Mesendoderm (in vitro differentiated cells): ENCODE measurements around the gene FECH.

Source experiments
- DNase-seq: peaks from one replicate; pipeline ENCODE4 v3.0.0; 2013
- H2AK5ac ChIP-seq: 2 replicates; pipeline ENCODE4 v1.6.1; 2013; ENCODE audit warnings: low read length, inconsistent platforms
- H2BK120ac ChIP-seq: 2 replicates; pipeline ENCODE4 v1.6.1; 2013; ENCODE audit warnings: low read depth, mild to moderate bottlenecking, low read length, moderate library complexity, mixed read lengths
- H2BK15ac ChIP-seq: replicated peaks from 2 replicates; pipeline ENCODE4 v1.6.1; 2013; ENCODE audit warnings: low read depth, mild to moderate bottlenecking, moderate library complexity
- H2BK5ac ChIP-seq: 2 replicates; pipeline ENCODE4 v1.6.1; 2013; ENCODE audit warnings: low read length, inconsistent platforms
- H3K18ac ChIP-seq: 2 replicates; pipeline ENCODE4 v1.6.1; 2013; ENCODE audit warnings: mild to moderate bottlenecking, low read length, mixed read lengths
- H3K23ac ChIP-seq: one replicate; pipeline ENCODE4 v1.6.1; 2013; ENCODE audit warnings: low read length
- H3K27ac ChIP-seq: 2 replicates; pipeline ENCODE4 v1.5.1; 2013; ENCODE audit warnings: low read depth, mild to moderate bottlenecking, inconsistent platforms, low read length, moderate library complexity
- H3K27me3 ChIP-seq: 2 replicates; pipeline ENCODE4 v1.6.1; 2013; ENCODE audit warnings: low read length, control low read depth, mild to moderate bottlenecking, inconsistent platforms; ENCODE audit not compliant: insufficient read depth, poor library complexity
- H3K36me3 ChIP-seq: 2 replicates; pipeline ENCODE4 v1.6.1; 2013; ENCODE audit warnings: low read length, inconsistent platforms; ENCODE audit not compliant: control insufficient read depth, insufficient read depth
- H3K4ac ChIP-seq: one replicate; pipeline ENCODE4 v1.6.1; 2013; ENCODE audit warnings: low read depth, mild to moderate bottlenecking, low read length, moderate library complexity
- H3K4me1 ChIP-seq: 2 replicates; pipeline ENCODE4 v1.6.1; 2013; ENCODE audit warnings: low read depth, low read length, inconsistent platforms; ENCODE audit not compliant: control insufficient read depth
- H3K4me2 ChIP-seq: 2 replicates; pipeline ENCODE4 v1.6.1; 2013; ENCODE audit warnings: low read length
- H3K4me3 ChIP-seq: 2 replicates; pipeline ENCODE4 v1.5.1; 2013; ENCODE audit warnings: mild to moderate bottlenecking, low read length
- H3K56ac ChIP-seq: one replicate; pipeline ENCODE4 v1.6.1; 2013; ENCODE audit warnings: low read length
- H3K79me1 ChIP-seq: 2 replicates; pipeline ENCODE4 v1.6.1; 2013; ENCODE audit warnings: low read length, inconsistent platforms
- H3K79me2 ChIP-seq: 2 replicates; pipeline ENCODE4 v1.6.1; 2013; ENCODE audit warnings: mild to moderate bottlenecking, low read length; ENCODE audit not compliant: control insufficient read depth, insufficient read depth
- H3K9ac ChIP-seq: 2 replicates; pipeline ENCODE4 v1.6.1; 2013; ENCODE audit warnings: low read length, inconsistent platforms
- H4K5ac ChIP-seq: one replicate; pipeline ENCODE4 v1.6.1; 2013; ENCODE audit warnings: low read length
- H4K8ac ChIP-seq: one replicate; pipeline ENCODE4 v1.6.1; 2013; ENCODE audit warnings: low read depth, mild to moderate bottlenecking, control low read depth, low read length, moderate library complexity
- WGBS: extraction: QIAGEN DNeasy Blood & Tissue Kit; methylation state at CpG from one replicate; pipeline ENCODE4 v1.1.7; 2013; ENCODE audit warnings: low lambda C conversion rate, missing lambda C conversion rate; ENCODE audit not compliant: insufficient coverage; ENCODE audit errors: extremely low coverage; 5-methylcytosine and 5-hydroxymethylcytosine counted together

The FECH gene

DNA sequence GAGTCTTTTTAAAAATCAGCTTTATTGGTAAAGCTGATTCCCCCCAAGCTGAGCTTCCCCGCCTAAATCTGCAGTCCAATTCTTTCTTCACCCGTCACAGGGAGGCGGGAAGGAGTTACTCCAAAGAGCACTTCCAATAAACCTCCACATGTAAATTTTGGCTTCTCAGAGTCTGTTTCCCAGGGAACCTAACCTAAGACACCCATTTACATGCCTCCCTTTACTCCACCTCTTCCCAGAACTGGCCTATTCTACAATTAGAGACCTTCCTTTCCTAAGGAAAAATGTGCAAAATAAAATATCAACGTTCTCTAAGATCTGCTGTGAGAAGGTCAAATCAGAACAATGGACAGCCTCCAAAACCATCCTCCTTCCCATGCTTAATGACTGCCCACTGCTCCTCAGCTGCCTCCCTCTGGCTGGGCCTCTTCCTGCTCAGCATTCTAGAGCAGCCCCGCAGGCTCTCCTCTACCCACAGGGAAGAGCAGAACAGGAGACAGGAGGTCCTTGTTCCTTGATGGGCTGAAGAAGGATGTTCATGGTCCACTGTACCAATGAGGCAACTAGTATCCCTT is 87.7 kb downstream of the FECH start:
- Histone ChIP-seq H2AK5ac (no peak overlapping the region), H3K27ac (no peak overlapping the region), H3K27me3 (no peaks in the 10 kb centered on the region), H2BK5ac (no peak overlapping the region), H3K4me3 (no peak overlapping the region), H4K5ac (no peak overlapping the region), H3K23ac (no peak overlapping the region), H3K79me1 (no peaks in the 10 kb centered on the region), H2BK15ac (no peak overlapping the region), H3K79me2 (no peaks in the 10 kb centered on the region), H3K56ac (no peak overlapping the region), H3K18ac (no peak overlapping the region), H3K36me3 (no peaks in the 10 kb centered on the region), H3K4me1 (no peaks in the 10 kb centered on the region), H3K4ac (no peak overlapping the region), H4K8ac (no peak overlapping the region), H2BK120ac (no peak overlapping the region), H3K9ac (no peak overlapping the region), H3K4me2 (no peak overlapping the region)
- no peak for DNase-seq
- no CpG with 5 or more reads among the region's 5 CpGs for WGBS
